Measurements from ENCODE around the gene ORC4. TPM values are rescaled to one million over a fixed set of nuclear protein-coding genes. Genes with fewer than 3 reads are reported as not detected.

The ORC4 gene
- 52.9 TPM for polyA plus RNA-seq (2013, experiment 1 of 2)
- 51.7 TPM for polyA plus RNA-seq (2013, experiment 2 of 2)

DNA sequence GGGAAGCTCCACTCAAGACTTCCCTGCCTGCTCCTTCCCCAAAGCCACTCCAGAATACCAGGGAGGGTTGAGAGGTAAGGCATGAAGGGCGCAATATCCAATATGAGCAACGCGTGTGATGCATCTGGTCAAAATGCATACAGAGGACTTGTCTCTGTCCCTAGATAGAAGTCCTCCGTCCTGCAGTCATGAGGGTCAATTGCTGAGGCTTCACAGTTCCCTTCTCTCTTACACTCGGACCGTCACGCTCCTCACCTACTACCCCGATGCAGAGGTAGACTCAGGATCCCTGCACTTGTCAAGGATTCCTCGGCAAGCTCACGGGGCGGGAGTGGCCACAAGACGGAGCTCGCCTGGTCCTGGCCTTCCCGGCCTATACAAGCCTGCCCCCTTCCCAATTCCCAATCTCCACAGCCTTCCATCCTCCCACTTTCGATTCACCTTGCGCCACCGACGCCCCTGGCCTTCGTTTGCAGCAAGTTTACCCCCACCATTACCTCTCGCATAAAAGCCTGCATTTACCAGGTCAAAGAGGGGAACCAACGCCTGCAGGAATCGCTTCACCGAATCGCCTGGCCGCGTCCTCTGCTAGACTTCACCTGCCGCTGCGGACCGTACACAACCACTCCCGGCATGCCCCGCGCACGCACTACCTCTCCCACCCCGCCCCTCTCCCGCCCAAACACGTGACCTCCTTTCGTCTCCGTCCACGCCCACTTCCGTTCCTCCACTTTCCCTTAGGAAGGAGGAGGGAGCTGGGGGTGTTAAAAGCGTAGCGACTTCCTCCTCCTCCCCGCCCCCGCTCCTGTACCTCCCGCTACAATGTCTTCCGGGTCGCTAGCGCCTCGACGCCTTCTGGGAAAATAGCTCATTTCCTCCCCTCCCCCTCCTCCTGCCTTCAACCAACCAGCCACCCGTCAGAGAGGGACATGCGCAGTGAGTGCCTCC is at the start of gene ORC4:
ORC4 (minus strand) TSS at position 627 of the 948 bp plus-strand sequence. CDS start 44,779 bp downstream, outside the sequence.
- Histone ChIP-seq H2BK5ac (ENCODE audit: low read length) (peak within 1 kb of the TSS; percentile 73), H4K8ac (ENCODE audit: low read depth, low read length) (no peak within 1 kb of the TSS), H3K4ac (ENCODE audit: low read depth, low read length) (peak within 1 kb of the TSS; percentile 64), H4K5ac (ENCODE audit: low read length) (no peak within 1 kb of the TSS), H3K9ac (ENCODE audit: low read length) (peak within 1 kb of the TSS; percentile 88), H3K23ac (ENCODE audit: low read length) (peak within 1 kb of the TSS; percentile 38), H3K79me1 (ENCODE audit: low read length) (peaks cover 2% of the 10 kb centered on the region), H3K79me2 (ENCODE audit: control insufficient read depth, insufficient read depth, low read length) (peaks cover 48% of the 10 kb centered on the region), H2BK120ac (ENCODE audit: low read depth, low read length) (no peak within 1 kb of the TSS), H3K4me3 (ENCODE audit: low read length) (peak within 1 kb of the TSS; percentile 96), H2BK15ac (replicated peaks; ENCODE audit: low read depth) (no peak within 1 kb of the TSS), H3K27ac (ENCODE audit: low read depth, low read length) (peak within 1 kb of the TSS; percentile 59), H3K56ac (ENCODE audit: low read length) (peak within 1 kb of the TSS; percentile 97), H3K36me3 (ENCODE audit: control insufficient read depth, insufficient read depth, low read length) (no peaks in the 10 kb centered on the region), H3K4me1 (ENCODE audit: control insufficient read depth, low read depth, low read length) (no peaks in the 10 kb centered on the region), H2AK5ac (ENCODE audit: low read length) (no peak within 1 kb of the TSS), H3K18ac (ENCODE audit: low read length) (peak within 1 kb of the TSS; percentile 23), H3K4me2 (ENCODE audit: low read length) (peak within 1 kb of the TSS; percentile 88), H3K27me3 (ENCODE audit: insufficient read depth, low read length, poor library complexity) (no peaks in the 10 kb centered on the region)
- WGBS (ENCODE audit: extremely low coverage, insufficient coverage, low lambda C conversion rate): no CpG with 5 or more reads among the region's 52 CpGs
- DNase-seq: peak; percentile 100

DNA sequence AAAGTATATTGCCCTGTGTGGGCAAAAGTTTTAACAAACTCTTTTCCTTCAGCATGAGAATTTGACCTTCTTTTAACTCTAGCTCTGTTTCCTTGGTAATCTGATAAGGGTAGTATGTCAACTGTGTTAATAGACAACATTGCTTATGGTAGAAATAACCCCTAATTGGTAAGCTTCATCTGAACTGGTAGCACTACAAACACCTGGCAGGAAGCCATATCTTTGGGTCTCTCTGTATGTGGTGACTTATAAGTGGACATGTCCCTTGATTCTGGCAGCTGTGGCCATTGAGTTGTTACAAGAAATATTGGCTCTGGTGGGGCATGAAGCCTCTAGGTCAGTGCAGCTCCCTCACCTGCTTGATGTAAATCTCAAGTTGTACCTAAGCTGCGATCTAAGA is 47.3 kb upstream of the ORC4 start:
- Histone ChIP-seq H3K27ac (ENCODE audit: low read depth, low read length) (no peak overlapping the region), H3K27me3 (ENCODE audit: insufficient read depth, low read length, poor library complexity) (no peaks in the 10 kb centered on the region), H4K5ac (ENCODE audit: low read length) (no peak overlapping the region), H3K79me2 (ENCODE audit: control insufficient read depth, insufficient read depth, low read length) (no peaks in the 10 kb centered on the region), H3K18ac (ENCODE audit: low read length) (no peak overlapping the region), H3K56ac (ENCODE audit: low read length) (no peak overlapping the region), H3K4me2 (ENCODE audit: low read length) (no peak overlapping the region), H2AK5ac (ENCODE audit: low read length) (no peak overlapping the region), H2BK15ac (replicated peaks; ENCODE audit: low read depth) (no peak overlapping the region), H2BK5ac (ENCODE audit: low read length) (no peak overlapping the region), H2BK120ac (ENCODE audit: low read depth, low read length) (no peak overlapping the region), H3K4me3 (ENCODE audit: low read length) (no peak overlapping the region), H4K8ac (ENCODE audit: low read depth, low read length) (no peak overlapping the region), H3K36me3 (ENCODE audit: control insufficient read depth, insufficient read depth, low read length) (no peaks in the 10 kb centered on the region), H3K79me1 (ENCODE audit: low read length) (no peaks in the 10 kb centered on the region), H3K4me1 (ENCODE audit: control insufficient read depth, low read depth, low read length) (no peaks in the 10 kb centered on the region), H3K4ac (ENCODE audit: low read depth, low read length) (no peak overlapping the region), H3K23ac (ENCODE audit: low read length) (no peak overlapping the region), H3K9ac (ENCODE audit: low read length) (no peak overlapping the region)
- no peak for DNase-seq
- no CpG with 5 or more reads among the region's 1 CpG for WGBS (ENCODE audit: extremely low coverage, insufficient coverage, low lambda C conversion rate)

DNA sequence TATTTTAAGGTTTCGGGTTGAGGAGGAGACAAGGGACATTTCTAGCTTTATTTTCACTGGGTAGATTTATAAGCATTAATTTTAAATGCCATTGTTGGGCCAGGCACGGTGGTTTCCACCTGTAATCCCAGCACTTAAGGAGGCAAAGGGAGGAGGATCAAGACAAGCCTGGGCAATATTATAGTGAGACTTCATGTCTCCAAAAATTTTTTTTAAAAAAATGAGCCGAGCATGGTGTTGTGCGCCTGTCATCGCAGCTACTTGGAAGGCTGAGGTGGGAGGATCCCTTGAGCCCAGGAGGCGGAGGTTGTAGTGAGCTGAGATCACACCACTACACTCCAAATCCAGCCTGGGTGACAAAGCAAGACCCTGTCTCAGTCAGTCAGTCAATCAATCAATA is 45.4 kb upstream of the ORC4 start:
- Histone ChIP-seq H3K23ac (ENCODE audit: low read length) (no peak overlapping the region), H2BK120ac (ENCODE audit: low read depth, low read length) (no peak overlapping the region), H3K56ac (ENCODE audit: low read length) (no peak overlapping the region), H3K18ac (ENCODE audit: low read length) (no peak overlapping the region), H3K36me3 (ENCODE audit: control insufficient read depth, insufficient read depth, low read length) (no peaks in the 10 kb centered on the region), H2BK15ac (replicated peaks; ENCODE audit: low read depth) (no peak overlapping the region), H4K8ac (ENCODE audit: low read depth, low read length) (no peak overlapping the region), H3K79me1 (ENCODE audit: low read length) (no peaks in the 10 kb centered on the region), H2AK5ac (ENCODE audit: low read length) (no peak overlapping the region), H2BK5ac (ENCODE audit: low read length) (no peak overlapping the region), H3K79me2 (ENCODE audit: control insufficient read depth, insufficient read depth, low read length) (no peaks in the 10 kb centered on the region), H3K27me3 (ENCODE audit: insufficient read depth, low read length, poor library complexity) (no peaks in the 10 kb centered on the region), H3K9ac (ENCODE audit: low read length) (no peak overlapping the region), H3K4me2 (ENCODE audit: low read length) (no peak overlapping the region), H4K5ac (ENCODE audit: low read length) (no peak overlapping the region), H3K27ac (ENCODE audit: low read depth, low read length) (no peak overlapping the region), H3K4me3 (ENCODE audit: low read length) (no peak overlapping the region), H3K4ac (ENCODE audit: low read depth, low read length) (no peak overlapping the region), H3K4me1 (ENCODE audit: control insufficient read depth, low read depth, low read length) (no peaks in the 10 kb centered on the region)
- WGBS (ENCODE audit: extremely low coverage, insufficient coverage, low lambda C conversion rate): no CpG with 5 or more reads among the region's 6 CpGs
- no peak for DNase-seq

DNA sequence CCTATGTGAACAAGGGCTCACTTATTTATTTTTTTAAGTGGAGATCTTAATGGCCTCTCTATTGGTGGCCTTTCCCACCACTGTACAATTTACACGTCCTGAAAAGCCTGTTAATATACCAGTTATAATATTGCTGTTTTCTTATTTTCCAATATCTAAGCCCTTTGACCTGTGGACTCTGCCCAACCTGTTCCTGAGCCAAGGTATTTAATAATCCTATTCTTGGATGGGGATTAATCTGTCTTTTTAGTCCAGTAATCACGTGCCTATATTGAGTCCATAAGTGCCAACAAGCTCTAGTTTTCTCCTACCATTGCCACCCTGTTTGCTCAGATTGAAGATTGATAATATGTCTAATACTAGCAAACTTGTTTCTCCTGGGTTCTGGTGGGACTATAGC is 43.1 kb upstream of the ORC4 start:
- H2AK5ac ChIP-seq (ENCODE audit: low read length): no peak overlapping the region
- no CpG with 5 or more reads among the region's 2 CpGs for WGBS (ENCODE audit: extremely low coverage, insufficient coverage, low lambda C conversion rate)

DNA sequence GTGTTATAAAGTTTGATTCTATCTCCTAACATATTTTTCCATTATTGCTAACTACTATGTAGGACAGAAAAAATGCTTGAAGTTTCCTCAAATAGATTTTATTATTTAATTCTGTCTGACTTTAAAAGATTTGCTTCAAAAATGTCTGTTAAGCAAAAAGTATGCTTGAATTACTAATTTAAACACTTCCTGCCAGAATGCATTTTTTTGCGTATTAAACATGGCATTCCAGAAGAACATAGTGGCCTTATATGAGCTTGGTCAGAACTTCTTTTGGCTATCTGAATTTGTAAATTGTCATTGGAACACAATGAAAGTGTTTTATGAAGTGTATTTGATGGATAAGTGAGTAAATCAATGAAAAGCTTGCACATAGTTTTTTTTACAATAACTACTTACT is 38.1 kb upstream of the ORC4 start:
- no peaks in the 10 kb centered on the region for H3K27me3 ChIP-seq (ENCODE audit: insufficient read depth, low read length, poor library complexity)
- DNase-seq: no peak
- H3K4me3 ChIP-seq (ENCODE audit: low read length): no peak overlapping the region
- no peak overlapping the region for H3K4me2 ChIP-seq (ENCODE audit: low read length)
- no peak overlapping the region for H2BK5ac ChIP-seq (ENCODE audit: low read length)
- H2BK120ac ChIP-seq (ENCODE audit: low read depth, low read length): no peak overlapping the region
- H3K79me1 ChIP-seq (ENCODE audit: low read length): no peaks in the 10 kb centered on the region
- H3K36me3 ChIP-seq (ENCODE audit: control insufficient read depth, insufficient read depth, low read length): no peaks in the 10 kb centered on the region
- H4K8ac ChIP-seq (ENCODE audit: low read depth, low read length): no peak overlapping the region
- H4K5ac ChIP-seq (ENCODE audit: low read length): no peak overlapping the region
- no CpG with 5 or more reads among the region's 1 CpG for WGBS (ENCODE audit: extremely low coverage, insufficient coverage, low lambda C conversion rate)
- H3K23ac ChIP-seq (ENCODE audit: low read length): no peak overlapping the region
- H3K18ac ChIP-seq (ENCODE audit: low read length): no peak overlapping the region
- H3K27ac ChIP-seq (ENCODE audit: low read depth, low read length): no peak overlapping the region
- no peak overlapping the region for H2BK15ac ChIP-seq (replicated peaks; ENCODE audit: low read depth)
- H2AK5ac ChIP-seq (ENCODE audit: low read length): no peak overlapping the region
- H3K56ac ChIP-seq (ENCODE audit: low read length): no peak overlapping the region
- no peak overlapping the region for H3K4ac ChIP-seq (ENCODE audit: low read depth, low read length)
- no peaks in the 10 kb centered on the region for H3K4me1 ChIP-seq (ENCODE audit: control insufficient read depth, low read depth, low read length)
- H3K9ac ChIP-seq (ENCODE audit: low read length): no peak overlapping the region
- no peaks in the 10 kb centered on the region for H3K79me2 ChIP-seq (ENCODE audit: control insufficient read depth, insufficient read depth, low read length)

More for the DNA sequence above, 43.1 kb upstream of the ORC4 start:
- H3K4me1 ChIP-seq (ENCODE audit: control insufficient read depth, low read depth, low read length): no peaks in the 10 kb centered on the region
- no peak overlapping the region for H3K23ac ChIP-seq (ENCODE audit: low read length)
- DNase-seq: no peak
- H3K4me3 ChIP-seq (ENCODE audit: low read length): no peak overlapping the region
- no peak overlapping the region for H4K5ac ChIP-seq (ENCODE audit: low read length)
- H2BK15ac ChIP-seq (replicated peaks; ENCODE audit: low read depth): no peak overlapping the region
- no peak overlapping the region for H3K9ac ChIP-seq (ENCODE audit: low read length)
- H3K79me1 ChIP-seq (ENCODE audit: low read length): no peaks in the 10 kb centered on the region
- no peak overlapping the region for H4K8ac ChIP-seq (ENCODE audit: low read depth, low read length)
- no peak overlapping the region for H3K27ac ChIP-seq (ENCODE audit: low read depth, low read length)
- H3K79me2 ChIP-seq (ENCODE audit: control insufficient read depth, insufficient read depth, low read length): no peaks in the 10 kb centered on the region
- H3K56ac ChIP-seq (ENCODE audit: low read length): no peak overlapping the region
- H2BK5ac ChIP-seq (ENCODE audit: low read length): no peak overlapping the region
- H3K18ac ChIP-seq (ENCODE audit: low read length): no peak overlapping the region
- no peaks in the 10 kb centered on the region for H3K27me3 ChIP-seq (ENCODE audit: insufficient read depth, low read length, poor library complexity)
- H3K36me3 ChIP-seq (ENCODE audit: control insufficient read depth, insufficient read depth, low read length): no peaks in the 10 kb centered on the region
- no peak overlapping the region for H2BK120ac ChIP-seq (ENCODE audit: low read depth, low read length)
- H3K4me2 ChIP-seq (ENCODE audit: low read length): no peak overlapping the region
- no peak overlapping the region for H3K4ac ChIP-seq (ENCODE audit: low read depth, low read length)

Data from mesendoderm (in vitro differentiated cells).